Hindlimb muscle (tissue), 1 donor: Measurements from ENCODE around the gene INTS1. TPM values are rescaled to one million over a fixed set of nuclear protein-coding genes. Genes with fewer than 3 reads are reported as not detected.
"Not testable (repeated sequence)": the region's sequence is repeated elsewhere in the genome, so short reads cannot be mapped to it uniquely, and the experiment has no call there.

Source experiments
- DNase-seq: peaks from one replicate; pipeline ENCODE4 v3.0.0-alpha.2; 2013
- polyA plus RNA-seq: library from polyadenylated mRNA; unstranded; fragments of 120-200 nt; gene quantifications from one replicate; pipeline ENCODE4 v1.2.1, GENCODE V29; 2013; ENCODE audit not compliant: insufficient read length

Gene INTS1
- polyA plus RNA-seq, 1 donor: 55.6 TPM

- peak; percentile 46 for DNase-seq
Observed at GRCh38 chr7:1459920-1460820, 44.0 kb downstream of the INTS1 start.

DNA sequence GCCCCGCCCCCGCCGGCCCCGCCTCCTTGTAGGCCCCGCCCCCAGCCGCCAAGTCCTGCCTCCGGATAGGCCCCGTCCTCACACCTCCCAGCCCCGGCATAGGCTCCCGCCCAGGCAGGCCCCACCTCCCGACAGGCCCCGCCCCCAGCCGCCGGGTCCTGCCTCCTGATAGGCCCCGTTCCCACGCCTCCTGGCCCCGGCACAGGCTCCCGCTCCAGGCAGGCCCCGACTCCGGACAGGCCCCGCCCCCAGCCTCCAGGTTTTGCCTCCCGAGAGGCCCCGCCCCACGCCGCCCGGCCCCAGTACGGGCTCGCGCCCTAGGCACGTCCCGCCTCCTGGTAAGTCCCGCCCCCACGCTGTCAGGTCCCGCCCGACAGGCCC is 44.7 kb downstream of the INTS1 start:
- DNase-seq: peak; percentile 96

DNA sequence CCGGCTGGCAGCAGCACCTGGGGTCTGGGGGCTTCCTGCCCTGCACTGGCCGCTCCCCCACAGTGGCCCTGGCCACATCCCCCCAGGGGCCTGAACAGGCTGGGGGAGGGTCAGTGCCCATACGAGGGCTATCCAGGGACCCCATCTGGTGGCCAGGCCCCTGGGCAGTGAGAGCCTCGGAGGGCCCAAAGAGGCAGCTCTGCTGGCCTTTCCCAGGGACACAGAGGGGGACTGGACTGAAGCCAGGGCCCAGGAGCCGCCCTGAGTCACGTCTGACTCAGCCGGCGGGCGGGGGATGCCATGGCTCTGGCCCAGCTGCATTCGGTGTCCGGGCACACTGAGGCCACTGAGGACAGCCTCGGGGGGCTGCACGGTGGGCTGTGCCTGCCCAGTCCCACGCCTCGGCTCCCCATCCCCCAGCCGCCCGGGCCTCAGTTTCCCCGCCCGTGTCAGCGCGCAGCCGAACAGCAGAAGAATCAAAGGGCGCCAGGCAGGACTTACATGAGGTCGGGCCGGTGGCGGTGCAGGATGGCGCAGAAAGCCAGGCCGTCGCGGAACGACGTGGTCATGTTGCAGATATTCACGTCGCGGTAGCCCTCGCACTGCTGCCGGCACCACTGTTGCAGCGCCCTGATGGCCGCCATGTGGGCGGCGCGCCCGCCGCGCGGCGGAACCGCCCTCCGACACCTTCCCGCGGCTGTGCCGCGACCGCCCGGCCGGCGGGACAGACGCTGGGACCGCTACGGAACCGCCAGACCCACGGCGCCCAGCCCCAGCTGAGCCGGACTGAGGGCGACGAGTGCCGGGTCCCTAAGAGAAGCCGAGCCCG is 45.3 kb downstream of the INTS1 start, which contains the start of gene MICALL2:
Gene MICALL2, minus strand, starts transcription at position 788 of the 829 bp plus-strand sequence. Its CDS starts 144 bp downstream, at position 644.
- peak; percentile 47 for DNase-seq

- no peak for DNase-seq
Observed at GRCh38 chr7:1457949-1458682, 46.1 kb downstream of the INTS1 start.

GRCh38 chr7:1457059-1457948 is 46.9 kb downstream of the INTS1 start:
- DNase-seq: no peak

- no peak for DNase-seq
Observed at GRCh38 chr7:1455955-1456354, 48.2 kb downstream of the INTS1 start.

DNA sequence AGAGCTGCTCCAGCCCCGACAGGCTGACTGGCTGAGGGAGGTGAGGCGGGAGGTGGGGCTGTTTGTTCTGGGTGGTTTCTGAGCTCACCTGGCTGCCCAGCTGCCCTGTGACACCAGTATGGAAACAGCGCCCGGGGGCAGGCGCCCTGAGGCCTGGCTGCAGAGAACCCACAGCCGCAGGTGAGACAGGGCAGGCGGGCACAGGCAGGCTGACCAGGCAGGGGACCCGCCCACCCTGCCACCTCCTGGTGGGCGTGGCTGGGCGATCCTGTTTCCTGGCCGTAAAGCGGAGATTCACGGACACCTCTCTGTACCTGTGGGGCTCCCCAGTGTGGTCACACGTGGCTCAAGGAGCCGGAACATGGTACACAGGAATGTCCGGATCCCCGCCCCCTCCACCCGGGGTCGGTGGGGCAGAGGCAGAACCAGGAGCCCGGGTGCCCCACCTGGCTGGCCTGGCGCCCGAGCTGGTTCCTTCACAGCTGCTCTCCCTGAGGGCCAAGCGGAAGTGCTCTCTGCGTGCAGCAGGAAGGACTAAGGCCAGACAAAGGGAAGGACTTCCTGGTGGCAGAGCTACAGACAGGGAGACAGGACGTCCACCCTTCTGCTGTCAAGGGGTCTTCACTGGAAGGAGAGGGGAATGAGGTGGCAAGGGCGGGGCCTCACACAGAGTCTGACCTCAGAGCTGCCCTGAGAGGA is 48.8 kb downstream of the INTS1 start:
- DNase-seq: no peak

DNA sequence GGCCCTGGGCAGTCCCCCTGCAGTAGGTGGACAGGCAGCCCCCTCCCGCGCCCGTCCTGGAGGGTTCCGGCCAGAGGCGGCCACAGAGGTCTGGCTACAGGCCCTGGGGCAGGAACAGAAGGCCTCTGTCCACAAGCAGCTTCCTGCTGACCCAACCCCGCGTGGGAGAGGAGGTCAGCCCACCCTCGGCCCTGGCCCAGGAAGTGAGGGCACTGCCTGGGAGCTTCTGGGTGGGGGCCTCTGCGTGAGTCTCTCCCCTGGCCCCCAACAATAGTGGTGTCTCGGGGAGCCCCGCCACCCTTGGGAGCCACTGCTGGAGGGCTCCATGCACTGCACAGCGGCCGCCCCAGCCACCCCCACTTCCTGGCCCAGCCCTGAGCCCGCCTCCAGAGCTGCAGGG is 49.6 kb downstream of the INTS1 start:
- no peak for DNase-seq

- DNase-seq: no peak
Observed at GRCh38 chr7:1452205-1452604, 52.0 kb downstream of the INTS1 start.

- no peak for DNase-seq
Observed at GRCh38 chr7:1450987-1451386, 53.2 kb downstream of the INTS1 start.

DNA sequence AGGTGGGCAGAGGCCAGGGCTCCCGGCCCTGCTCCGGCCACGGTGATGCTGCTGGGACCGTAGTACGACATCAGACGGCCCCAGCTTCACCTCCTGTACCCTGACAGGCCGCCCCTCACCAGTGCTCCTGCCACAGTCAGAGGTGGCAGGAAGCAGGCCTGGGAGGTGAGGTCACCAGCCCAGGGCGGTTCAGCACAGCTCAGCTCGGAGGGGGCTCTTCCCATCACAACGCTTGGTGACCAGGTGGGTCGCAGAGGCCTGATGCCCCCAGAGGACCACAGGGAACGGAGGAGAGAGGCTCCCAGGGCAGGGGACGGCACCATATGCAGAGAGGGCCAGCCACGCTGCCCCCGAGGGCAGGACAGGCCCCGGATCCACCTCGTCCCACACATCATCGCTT is 53.8 kb downstream of the INTS1 start:
- DNase-seq: no peak

- no peak for DNase-seq
Observed at GRCh38 chr7:1449951-1450350, 54.2 kb downstream of the INTS1 start.

DNA sequence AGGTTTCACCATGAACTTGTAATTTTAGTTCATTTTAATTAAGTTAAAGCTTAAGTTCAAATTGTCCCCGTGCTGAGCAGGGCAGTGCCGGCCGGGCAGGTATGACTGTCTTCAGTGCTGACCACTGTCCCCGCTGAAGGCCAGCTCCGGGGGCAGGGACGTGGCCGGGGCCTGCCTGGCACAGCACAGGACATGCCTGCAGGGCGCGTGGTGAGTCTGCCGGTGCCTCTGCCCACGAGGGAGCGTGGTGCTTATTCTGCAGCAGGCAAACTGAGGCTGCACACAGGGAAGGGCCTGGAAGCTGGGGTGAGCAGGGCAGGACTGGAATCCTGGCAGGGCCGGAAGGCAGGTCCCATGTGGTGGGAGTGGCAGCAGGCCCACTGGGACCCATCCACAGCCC is 54.7 kb downstream of the INTS1 start:
- no peak for DNase-seq

- no peak for DNase-seq
Observed at GRCh38 chr7:1448958-1449357, 55.2 kb downstream of the INTS1 start.

DNA sequence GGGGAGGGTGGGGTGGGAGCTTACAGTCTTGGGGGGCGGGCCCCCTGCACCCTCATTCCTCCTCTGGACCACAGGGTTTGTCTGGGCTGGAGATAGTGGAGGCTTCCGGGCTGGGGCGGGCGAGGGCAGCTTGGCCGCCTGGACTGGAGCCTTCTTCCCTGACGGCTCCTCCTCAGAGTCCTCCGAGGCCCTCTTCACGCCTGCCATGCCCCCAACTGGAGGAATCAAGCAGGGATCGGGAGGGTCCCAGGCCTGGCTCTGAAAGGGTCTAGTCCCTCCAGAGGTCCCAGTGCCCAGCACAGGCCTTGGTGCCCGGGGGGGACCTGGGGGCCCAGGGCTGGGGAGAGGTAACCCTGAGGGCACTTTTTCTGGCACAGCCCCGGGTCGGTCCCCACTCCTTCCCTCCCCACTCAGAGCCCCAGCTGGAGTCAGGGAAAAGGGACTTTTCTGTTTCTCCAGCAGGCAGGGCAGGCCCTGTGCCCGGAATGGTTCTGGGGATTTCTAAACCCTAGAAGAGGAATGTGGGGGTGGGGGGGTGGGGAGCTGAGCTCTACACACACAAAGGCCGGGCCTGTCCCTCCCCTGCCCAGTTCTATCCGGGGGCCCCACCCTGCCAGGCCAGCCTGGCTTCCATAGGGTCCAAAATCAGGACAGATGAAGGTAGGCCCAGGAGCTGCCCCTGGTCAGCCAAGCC is 56.5 kb downstream of the INTS1 start:
- no peak for DNase-seq

GRCh38 chr7:1447112-1447511 is 57.1 kb downstream of the INTS1 start:
- no peak for DNase-seq

GRCh38 chr7:1446620-1447032 is 57.6 kb downstream of the INTS1 start:
- no peak for DNase-seq

DNA sequence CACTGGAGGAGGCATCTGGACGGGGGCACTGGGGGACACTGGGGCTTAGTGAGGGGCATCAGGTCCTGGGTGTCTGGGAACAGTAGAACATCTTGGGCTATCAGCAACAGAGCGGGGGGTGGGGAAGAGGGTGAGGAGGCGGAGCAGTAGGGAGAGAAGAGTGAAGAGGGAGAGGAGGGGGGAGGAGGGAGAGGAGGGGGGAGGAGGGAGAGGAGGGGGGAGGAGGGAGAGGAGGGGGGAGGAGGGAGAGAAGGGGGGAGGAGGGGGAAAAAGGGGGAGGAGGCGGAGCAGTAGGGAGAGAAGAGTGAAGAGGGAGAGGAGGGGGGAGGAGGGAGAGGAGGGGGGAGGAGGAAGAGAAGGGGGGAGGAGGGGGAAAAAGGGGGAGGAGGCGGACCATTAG is 58.2 kb downstream of the INTS1 start:
- not testable (repeated sequence) for DNase-seq

DNA sequence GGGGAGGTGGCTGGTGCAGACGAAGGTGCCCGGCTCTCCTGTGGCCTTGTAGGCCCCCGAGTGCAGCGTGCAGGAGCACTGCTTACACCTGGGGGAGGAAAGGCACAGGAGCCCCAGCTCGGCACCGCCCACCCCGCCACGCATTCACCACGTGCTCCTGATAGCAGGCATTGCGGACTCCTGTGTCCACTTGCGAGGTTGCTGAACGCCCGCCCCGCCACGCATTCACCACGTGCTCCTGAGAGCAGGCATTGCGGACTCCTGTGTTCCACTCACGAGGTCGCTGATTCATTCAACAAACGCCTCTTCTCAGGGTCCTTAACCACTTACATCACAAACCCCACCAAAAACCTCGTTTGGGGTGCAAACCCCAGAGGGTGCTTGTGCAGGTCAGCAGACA is 58.8 kb downstream of the INTS1 start:
- DNase-seq: no peak

DNA sequence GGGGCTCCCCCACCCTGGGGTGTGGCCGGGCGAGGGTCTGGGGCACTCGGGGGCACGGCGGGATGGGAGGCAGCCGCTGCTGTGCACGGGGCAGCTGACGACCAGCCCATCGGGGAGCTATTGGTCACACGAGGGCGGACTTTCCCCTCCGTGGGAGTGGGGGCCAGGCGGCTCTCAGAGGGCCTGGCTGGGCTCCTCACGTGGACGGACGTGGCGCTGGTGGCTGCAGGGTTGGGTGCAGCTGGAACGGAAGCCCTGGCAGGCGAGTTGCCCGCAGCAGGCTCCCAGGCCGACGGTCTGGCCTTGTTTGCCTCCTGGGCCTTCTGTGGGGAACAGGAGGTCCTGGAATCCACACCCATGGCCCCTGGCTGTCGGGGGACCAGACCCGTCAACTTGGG is 59.3 kb downstream of the INTS1 start:
- no peak for DNase-seq
